IgD-negative memory B cell (primary cell): ENCODE results near the gene GLI2. TPM values are rescaled to one million over a fixed set of nuclear protein-coding genes. Genes with fewer than 3 reads are reported as not detected.

ENCODE experiments used
- H3K27ac Mint-ChIP-seq, 3 donors: one replicate each; pipeline ENCODE4 v1.8.0; 2020 to 2022; ENCODE audit warnings: mild to moderate bottlenecking in 3 of 3, mixed read lengths in 3 of 3, moderate library complexity in 1 of 3
- H3K27me3 Mint-ChIP-seq: one replicate; pipeline ENCODE4 v1.8.0; 2021; ENCODE audit warnings: mixed read lengths
- H3K36me3 Mint-ChIP-seq: one replicate; pipeline ENCODE4 v1.8.0; 2020; ENCODE audit warnings: mild to moderate bottlenecking, mixed read lengths
- H3K4me1 Mint-ChIP-seq, 3 donors: one replicate each; pipeline ENCODE4 v1.8.0; 2020 to 2022; ENCODE audit warnings: mixed read lengths in 3 of 3, mild to moderate bottlenecking in 1 of 3
- H3K4me3 Mint-ChIP-seq, 4 donors: one replicate each; pipeline ENCODE4 v1.8.0; 2020 to 2022; ENCODE audit warnings: mild to moderate bottlenecking in 4 of 4, mixed read lengths in 4 of 4, moderate library complexity in 3 of 4
- H3K9me3 Mint-ChIP-seq, 3 donors: one replicate each; pipeline ENCODE4 v1.8.0; 2020 to 2021; ENCODE audit warnings: mixed read lengths in 3 of 3, mild to moderate bottlenecking in 1 of 3
- polyA plus RNA-seq: library from polyadenylated mRNA; unstranded; fragments of 300-500 nt; fragmentation: Illumina TruSeq; gene quantifications from one replicate; pipeline ENCODE4 v1.2.3, GENCODE V29; 2021

GLI2 gene
- polyA plus RNA-seq, 1 donor from 2014 or later: not detected

DNA sequence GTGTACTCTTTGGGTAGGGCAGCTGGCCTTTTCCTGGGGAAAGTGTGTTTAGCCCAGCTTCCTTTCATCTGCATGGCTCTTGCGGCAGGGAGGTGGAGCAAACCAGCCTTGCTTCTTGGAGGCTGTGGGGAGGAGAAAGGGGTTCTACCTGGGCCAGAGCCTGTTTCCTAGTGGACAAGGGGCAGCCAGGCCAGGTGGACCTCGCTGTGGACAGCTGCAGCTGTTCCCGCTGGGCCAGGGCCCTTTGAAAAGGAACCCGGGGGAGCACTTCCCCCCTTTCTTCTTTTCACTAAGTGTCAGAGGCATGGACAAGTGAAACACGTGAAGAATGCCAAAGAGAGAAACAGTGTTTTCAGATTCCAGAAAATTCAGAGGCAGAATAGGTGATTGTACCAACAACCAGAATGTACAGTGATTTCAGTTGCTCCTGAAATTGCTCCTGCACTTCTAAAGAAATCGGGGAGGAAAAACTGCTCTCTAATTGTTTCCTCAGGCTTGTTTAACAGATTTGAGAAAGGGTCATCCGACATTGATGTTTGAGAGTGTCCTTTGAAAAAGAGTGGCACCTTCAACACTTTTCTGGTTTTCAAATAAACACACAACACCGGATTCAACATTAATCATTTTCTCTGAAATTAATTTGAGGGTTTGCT, 3.9 kb downstream of the GLI2 start:
- H3K9me3 Mint-ChIP-seq: no peaks in the 10 kb centered on the region
- peaks cover 58% of the 10 kb centered on the region for H3K27me3 Mint-ChIP-seq
- H3K27ac Mint-ChIP-seq: no peak overlapping the region
- peaks cover 0 to 1% (median 0%) of the 10 kb centered on the region in 3 donors for H3K4me1 Mint-ChIP-seq
- H3K36me3 Mint-ChIP-seq: no peaks in the 10 kb centered on the region
- no peak overlapping the region for H3K4me3 Mint-ChIP-seq

- Mint-ChIP-seq H3K4me3 (peak overlapping the region in 1 of 4 donors; percentile 58), H3K9me3 (no peaks in the 10 kb centered on the region), H3K27me3 (peaks cover 53% of the 10 kb centered on the region), H3K4me1 (peaks cover 0 to 1% (median 0%) of the 10 kb centered on the region in 3 donors), H3K36me3 (no peaks in the 10 kb centered on the region), H3K27ac (no peak overlapping the region)
Observed at GRCh38 chr2:120740375-120740764, 4.7 kb downstream of the GLI2 start.

GRCh38 chr2:120740765-120741524, 5.3 kb downstream of the GLI2 start:
- Mint-ChIP-seq H3K36me3 (no peaks in the 10 kb centered on the region), H3K27ac (no peak overlapping the region), H3K27me3 (peaks cover 53% of the 10 kb centered on the region), H3K4me3 (no peak overlapping the region), H3K4me1 (peaks cover 0 to 1% (median 0%) of the 10 kb centered on the region in 3 donors), H3K9me3 (no peaks in the 10 kb centered on the region)

DNA sequence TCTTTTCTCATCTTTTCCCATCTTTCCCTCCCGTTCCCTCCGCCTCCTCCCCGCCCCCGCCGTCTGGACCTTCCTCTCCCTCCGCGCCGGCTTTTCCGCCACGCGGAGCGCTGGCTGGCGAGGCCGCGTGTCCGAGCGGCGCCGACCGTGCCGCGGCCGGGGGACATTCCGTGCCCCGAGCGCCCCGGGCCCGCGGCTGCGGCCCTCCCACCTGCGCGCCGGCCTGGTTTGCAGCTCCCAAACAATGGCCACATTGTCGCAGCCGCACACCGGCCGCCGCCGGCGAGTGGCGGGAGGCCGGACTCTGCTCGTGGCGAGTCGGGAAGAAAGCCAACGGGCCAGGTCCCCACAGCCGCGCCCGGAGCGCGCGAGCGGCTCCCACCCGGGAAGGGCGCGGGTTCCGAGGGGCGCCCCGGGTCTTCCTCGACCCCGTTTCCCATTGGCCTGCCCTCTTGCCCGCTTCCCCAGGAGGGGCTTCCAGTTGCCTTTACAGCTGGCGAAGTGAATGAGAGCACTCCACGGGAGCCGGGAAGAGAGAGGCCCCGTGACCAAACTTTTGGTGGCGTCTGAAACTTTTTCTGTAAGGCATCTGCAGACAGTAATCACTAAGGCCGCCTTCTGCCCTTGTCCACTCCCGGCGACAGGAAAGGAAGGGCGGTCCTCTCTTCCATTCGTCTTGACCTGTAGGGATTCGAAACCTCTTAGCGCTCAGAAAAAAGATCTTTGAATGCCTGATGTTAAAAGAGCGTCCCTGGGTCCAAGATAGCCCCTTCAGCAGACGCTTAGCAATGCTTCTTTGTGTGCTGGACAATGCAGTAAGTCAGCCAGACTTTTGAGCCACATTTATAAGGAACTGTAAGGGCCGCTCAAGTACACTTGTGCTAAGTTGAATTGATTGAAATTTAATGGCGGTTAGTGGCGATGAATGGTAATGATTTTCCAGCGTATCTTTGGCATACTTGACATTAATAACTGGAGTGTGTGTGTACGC, 6.2 kb downstream of the GLI2 start:
- no peaks in the 10 kb centered on the region for H3K9me3 Mint-ChIP-seq
- no peaks in the 10 kb centered on the region for H3K36me3 Mint-ChIP-seq
- H3K4me3 Mint-ChIP-seq: no peak overlapping the region
- H3K27ac Mint-ChIP-seq: no peak overlapping the region
- H3K27me3 Mint-ChIP-seq: peaks cover 47% of the 10 kb centered on the region
- peaks cover 0 to 1% (median 0%) of the 10 kb centered on the region in 3 donors for H3K4me1 Mint-ChIP-seq

GRCh38 chr2:120743657-120744056, 8.0 kb downstream of the GLI2 start:
- H3K4me3 Mint-ChIP-seq: no peak overlapping the region
- peaks cover 34% of the 10 kb centered on the region for H3K27me3 Mint-ChIP-seq
- no peaks in the 10 kb centered on the region for H3K9me3 Mint-ChIP-seq
- no peaks in the 10 kb centered on the region for H3K36me3 Mint-ChIP-seq
- no peak overlapping the region for H3K27ac Mint-ChIP-seq
- no peaks in the 10 kb centered on the region for H3K4me1 Mint-ChIP-seq

GRCh38 chr2:120744817-120745216, 9.1 kb downstream of the GLI2 start:
- Mint-ChIP-seq H3K9me3 (peaks cover 0 to 2% (median 0%) of the 10 kb centered on the region in 3 donors), H3K36me3 (no peaks in the 10 kb centered on the region), H3K4me1 (no peaks in the 10 kb centered on the region)

GRCh38 chr2:120745420-120746111, 9.9 kb downstream of the GLI2 start:
- Mint-ChIP-seq H3K27me3 (peaks cover 27% of the 10 kb centered on the region), H3K9me3 (peaks cover 0 to 2% (median 0%) of the 10 kb centered on the region in 3 donors), H3K36me3 (no peaks in the 10 kb centered on the region), H3K4me1 (no peaks in the 10 kb centered on the region), H3K27ac (no peak overlapping the region), H3K4me3 (no peak overlapping the region)

More at GRCh38 chr2:120744817-120745216, 9.1 kb downstream of the GLI2 start:
- H3K27ac Mint-ChIP-seq: no peak overlapping the region
- H3K4me3 Mint-ChIP-seq: no peak overlapping the region
- H3K27me3 Mint-ChIP-seq: peaks cover 32% of the 10 kb centered on the region

DNA sequence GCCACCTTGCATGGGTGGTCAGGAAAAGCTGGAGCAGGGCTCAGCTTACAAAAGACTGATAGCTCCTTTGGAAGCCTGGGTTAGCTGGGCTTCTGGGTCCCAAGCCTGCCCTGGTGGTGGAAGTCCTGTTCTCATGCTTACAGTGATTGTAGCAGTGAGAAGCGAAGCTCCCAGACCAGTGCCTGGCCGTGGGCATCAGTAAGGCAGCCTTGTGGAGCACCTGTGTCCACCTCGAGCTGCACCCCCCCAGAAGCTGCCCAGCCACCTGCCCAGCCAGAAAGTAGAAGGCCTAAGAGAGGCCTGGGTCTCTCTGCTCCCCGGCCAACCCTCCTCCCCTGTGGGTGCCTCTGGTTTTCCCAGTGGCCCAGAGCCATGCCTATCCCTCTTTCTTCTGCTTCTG, 10.5 kb downstream of the GLI2 start:
- Mint-ChIP-seq H3K9me3 (peaks cover 0 to 2% (median 0%) of the 10 kb centered on the region in 3 donors), H3K27me3 (peaks cover 23% of the 10 kb centered on the region), H3K4me3 (no peak overlapping the region), H3K4me1 (no peaks in the 10 kb centered on the region), H3K27ac (no peak overlapping the region), H3K36me3 (no peaks in the 10 kb centered on the region)

DNA sequence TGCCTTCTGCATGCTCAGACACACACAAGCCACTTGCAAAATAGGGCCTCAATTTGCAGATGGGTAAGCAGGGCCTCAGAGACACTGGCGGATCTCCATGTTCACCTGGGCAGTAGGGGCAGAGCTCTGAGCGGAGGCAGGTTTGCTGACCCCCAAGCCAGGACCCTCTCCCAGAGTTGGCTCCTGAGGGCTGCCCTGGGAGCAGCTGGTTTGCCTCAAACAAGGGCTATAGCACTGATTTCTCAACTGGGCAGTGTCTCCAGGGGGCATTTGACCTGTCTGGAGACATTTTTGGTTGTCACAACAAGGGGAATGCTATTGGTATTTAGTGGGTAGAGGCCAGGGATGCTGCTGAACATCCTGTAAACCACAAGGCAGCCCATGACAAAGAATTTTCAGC, 11.6 kb downstream of the GLI2 start:
- Mint-ChIP-seq H3K9me3 (peaks cover 0 to 2% (median 0%) of the 10 kb centered on the region in 3 donors), H3K27me3 (peaks cover 17% of the 10 kb centered on the region), H3K36me3 (no peaks in the 10 kb centered on the region), H3K27ac (no peak overlapping the region), H3K4me3 (no peak overlapping the region), H3K4me1 (no peaks in the 10 kb centered on the region)

DNA sequence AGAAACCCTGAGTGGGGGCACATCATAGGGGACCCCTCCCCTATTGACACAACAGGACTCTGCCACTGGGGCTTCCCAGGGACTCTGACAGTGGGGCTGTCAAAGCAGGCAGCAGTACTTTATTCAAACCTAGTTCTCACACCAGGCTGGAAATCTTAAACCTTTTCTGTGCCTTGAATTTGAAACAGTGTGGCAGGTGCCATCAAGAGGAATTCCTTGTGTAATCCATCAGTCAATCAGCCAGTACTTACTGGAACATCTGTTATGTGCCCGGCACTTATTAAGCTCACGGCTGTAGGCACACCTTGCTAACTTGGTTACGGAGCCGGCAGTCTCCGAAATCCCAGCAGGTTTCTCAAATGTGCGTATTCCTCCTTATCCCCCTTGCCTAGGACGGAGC, 12.0 kb downstream of the GLI2 start:
- Mint-ChIP-seq H3K27ac (no peak overlapping the region), H3K4me3 (no peak overlapping the region), H3K27me3 (peaks cover 15% of the 10 kb centered on the region), H3K9me3 (peaks cover 0 to 2% (median 0%) of the 10 kb centered on the region in 3 donors), H3K4me1 (no peaks in the 10 kb centered on the region), H3K36me3 (no peaks in the 10 kb centered on the region)

- peaks cover 10% of the 10 kb centered on the region for H3K27me3 Mint-ChIP-seq
- H3K36me3 Mint-ChIP-seq: no peaks in the 10 kb centered on the region
- H3K4me3 Mint-ChIP-seq: no peak overlapping the region
- peaks cover 0 to 2% (median 0%) of the 10 kb centered on the region in 3 donors for H3K9me3 Mint-ChIP-seq
- no peaks in the 10 kb centered on the region for H3K4me1 Mint-ChIP-seq
- no peak overlapping the region for H3K27ac Mint-ChIP-seq
Observed at GRCh38 chr2:120748310-120748709, 12.6 kb downstream of the GLI2 start.

DNA sequence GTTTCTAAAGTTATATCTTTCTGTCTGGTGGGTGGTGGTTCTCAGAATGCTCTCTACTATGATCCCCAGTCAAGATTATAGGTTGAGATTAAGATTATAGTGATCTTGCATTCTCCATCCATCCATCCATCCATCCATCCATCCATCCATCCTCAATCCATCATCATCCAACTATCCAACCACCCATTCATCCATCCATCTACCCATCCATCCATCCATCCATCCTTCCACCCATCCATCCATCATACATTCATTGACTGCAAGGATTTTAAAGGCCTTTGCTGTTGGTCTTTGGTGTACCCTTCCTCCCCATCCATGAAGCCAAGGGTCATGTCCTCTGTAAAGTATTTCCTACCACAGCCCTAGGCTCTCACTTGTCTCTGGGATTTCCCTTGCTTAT, 13.1 kb downstream of the GLI2 start:
- H3K9me3 Mint-ChIP-seq: peaks cover 0 to 2% (median 0%) of the 10 kb centered on the region in 3 donors
- H3K27me3 Mint-ChIP-seq: peaks cover 8% of the 10 kb centered on the region
- H3K27ac Mint-ChIP-seq: no peak overlapping the region
- H3K36me3 Mint-ChIP-seq: no peaks in the 10 kb centered on the region
- no peak overlapping the region for H3K4me3 Mint-ChIP-seq
- no peaks in the 10 kb centered on the region for H3K4me1 Mint-ChIP-seq

- H3K4me3 Mint-ChIP-seq: no peak overlapping the region
- H3K36me3 Mint-ChIP-seq: no peaks in the 10 kb centered on the region
- peaks cover 5% of the 10 kb centered on the region for H3K27me3 Mint-ChIP-seq
- H3K4me1 Mint-ChIP-seq: no peaks in the 10 kb centered on the region
- H3K9me3 Mint-ChIP-seq: peaks cover 0 to 4% (median 2%) of the 10 kb centered on the region in 3 donors
- H3K27ac Mint-ChIP-seq: no peak overlapping the region
Observed at GRCh38 chr2:120749506-120750431, 14.1 kb downstream of the GLI2 start.
